HCT116 (cell line): ENCODE results near the gene POTEE. TPM values are rescaled to one million over a fixed set of nuclear protein-coding genes. Genes with fewer than 3 reads are reported as not detected.

Experiments
- total RNA-seq: library from RNA; stranded (reverse); gene quantifications from one replicate; pipeline ENCODE4 v1.2.1, GENCODE V29; 2021; ENCODE audit not compliant: unreplicated experiment

Gene POTEE
- total RNA-seq, 1 experiment from 2014 or later: 1.9 TPM

Other genes with a start within 250 kb of the POTEE start
- 94.5 TPM for gene FAM168B, start 116.1 kb upstream of the POTEE start, total RNA-seq
- gene PLEKHB2, start 104.2 kb upstream of the POTEE start, total RNA-seq: 94.8 TPM
- gene RAB6D, start 154.6 kb downstream of the POTEE start, total RNA-seq: 0.17 TPM